Smooth muscle cell (in vitro differentiated cells): Measurements from ENCODE around the gene ZFYVE9. TPM values are rescaled to one million over a fixed set of nuclear protein-coding genes. Genes with fewer than 3 reads are reported as not detected.

Experiments
- DNase-seq: peaks from one replicate; lab custom pipeline; 2025; ENCODE audit not compliant: unreplicated experiment; lab: John Stamatoyannopoulos, UW
- H2AFZ ChIP-seq: fragments of 200-600 bp; sonication (generic); 2 replicates; pipeline ENCODE4 v1.6.0; 2016; ENCODE audit warnings: antibody characterized with exemption, low read depth, mild to moderate bottlenecking
- H3F3A ChIP-seq: fragments of 200-600 bp; sonication (generic); 2 replicates; pipeline ENCODE4 v1.6.0; 2017; ENCODE audit warnings: antibody characterized with exemption, low read depth
- H3K27ac ChIP-seq: fragments of 200-600 bp; sonication (generic); 2 replicates; pipeline ENCODE4 v1.5.1; 2016; ENCODE audit warnings: low read depth, mild to moderate bottlenecking
- H3K27me3 ChIP-seq: fragments of 200-600 bp; sonication (generic); 2 replicates; pipeline ENCODE4 v1.6.1; 2016; ENCODE audit warnings: low read depth, mild to moderate bottlenecking
- H3K36me3 ChIP-seq: fragments of 200-600 bp; sonication (generic); 2 replicates; pipeline ENCODE4 v1.5.1; 2016; ENCODE audit warnings: low read depth
- H3K4me1 ChIP-seq: fragments of 200-600 bp; sonication (generic); 2 replicates; pipeline ENCODE4 v1.5.1; 2016; ENCODE audit warnings: low read depth
- H3K4me2 ChIP-seq: fragments of 200-600 bp; sonication (generic); 2 replicates; pipeline ENCODE4 v1.6.0; 2016; ENCODE audit warnings: mild to moderate bottlenecking
- H3K4me3 ChIP-seq: fragments of 200-600 bp; sonication (generic); 2 replicates; pipeline ENCODE4 v1.5.1; 2016; ENCODE audit warnings: mild to moderate bottlenecking
- H3K79me2 ChIP-seq: fragments of 200-600 bp; sonication (generic); 2 replicates; pipeline ENCODE4 v1.6.0; 2016; ENCODE audit warnings: low read depth, mild to moderate bottlenecking
- H3K9ac ChIP-seq: fragments of 200-600 bp; sonication (generic); 2 replicates; pipeline ENCODE4 v1.6.0; 2016; ENCODE audit warnings: low read depth
- H3K9me3 ChIP-seq: fragments of 200-600 bp; sonication (generic); replicated peaks from 2 replicates; pipeline ENCODE4 v1.5.1; 2016; ENCODE audit warnings: low read depth
- H4K20me1 ChIP-seq: fragments of 200-600 bp; sonication (generic); 2 replicates; pipeline ENCODE4 v1.6.0; 2016; ENCODE audit warnings: low read depth
- WGBS: methylation state at CpG from one replicate; pipeline ENCODE4 v1.1.7; 2016; ENCODE audit warnings: low lambda C conversion rate; 5-methylcytosine and 5-hydroxymethylcytosine counted together
- polyA plus RNA-seq: library from polyadenylated mRNA; unstranded; fragments of >200 nt; fragmentation: Nextera tagmentation; extraction: Ambion mirVana; gene quantifications from 2 replicates; pipeline ENCODE4 v1.2.1, GENCODE V29; 2016
- total RNA-seq: library from RNA; depleted of rRNA; stranded (reverse); fragments of >200 nt; gene quantifications from 2 replicates; pipeline ENCODE4 v1.2.3, GENCODE V29; 2014
- TF ChIP-seq, protein P1 (sequence below): fragments of 200-600 bp; sonication (generic); IDR thresholded peaks from 2 replicates; pipeline ENCODE4 v1.5.1; 2017; ENCODE audit warnings: borderline replicate concordance, mild to moderate bottlenecking, antibody characterized with exemption; ENCODE audit not compliant: insufficient read depth, poor library complexity, severe bottlenecking

The ZFYVE9 gene
- total and polyA plus RNA-seq, 2 experiments from 2014 or later, result 2.7 to 19.1 TPM

DNA sequence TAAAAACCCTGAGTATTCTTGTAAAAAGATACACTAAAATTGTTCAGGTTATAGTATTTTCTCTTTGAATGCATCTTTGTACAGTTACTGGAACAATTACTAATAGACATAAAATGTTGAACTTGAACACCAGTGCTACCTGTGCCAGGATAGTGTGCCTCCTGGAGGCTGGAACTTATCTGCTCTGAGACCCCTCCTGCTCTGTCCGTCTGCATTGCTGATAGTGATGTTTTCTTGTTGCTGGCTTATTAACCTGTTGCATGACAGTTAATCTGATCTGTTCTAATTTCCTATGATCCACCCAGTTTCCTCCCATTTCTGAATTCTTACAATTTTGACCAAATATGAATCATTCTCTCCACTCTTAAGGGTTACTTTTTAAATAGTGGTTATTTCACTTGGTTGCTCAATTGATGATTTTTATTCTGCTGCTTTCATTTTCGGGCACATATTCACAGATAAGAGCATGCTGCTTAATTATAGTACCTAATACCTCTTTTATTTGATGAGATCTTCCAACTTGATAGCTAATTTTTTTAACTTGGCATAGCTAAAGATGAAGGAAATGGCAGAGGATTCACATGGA lies 122.7 kb downstream of the ZFYVE9 start:
- no peak overlapping the region for H3K4me3 ChIP-seq
- TF ChIP-seq, protein P1, sequence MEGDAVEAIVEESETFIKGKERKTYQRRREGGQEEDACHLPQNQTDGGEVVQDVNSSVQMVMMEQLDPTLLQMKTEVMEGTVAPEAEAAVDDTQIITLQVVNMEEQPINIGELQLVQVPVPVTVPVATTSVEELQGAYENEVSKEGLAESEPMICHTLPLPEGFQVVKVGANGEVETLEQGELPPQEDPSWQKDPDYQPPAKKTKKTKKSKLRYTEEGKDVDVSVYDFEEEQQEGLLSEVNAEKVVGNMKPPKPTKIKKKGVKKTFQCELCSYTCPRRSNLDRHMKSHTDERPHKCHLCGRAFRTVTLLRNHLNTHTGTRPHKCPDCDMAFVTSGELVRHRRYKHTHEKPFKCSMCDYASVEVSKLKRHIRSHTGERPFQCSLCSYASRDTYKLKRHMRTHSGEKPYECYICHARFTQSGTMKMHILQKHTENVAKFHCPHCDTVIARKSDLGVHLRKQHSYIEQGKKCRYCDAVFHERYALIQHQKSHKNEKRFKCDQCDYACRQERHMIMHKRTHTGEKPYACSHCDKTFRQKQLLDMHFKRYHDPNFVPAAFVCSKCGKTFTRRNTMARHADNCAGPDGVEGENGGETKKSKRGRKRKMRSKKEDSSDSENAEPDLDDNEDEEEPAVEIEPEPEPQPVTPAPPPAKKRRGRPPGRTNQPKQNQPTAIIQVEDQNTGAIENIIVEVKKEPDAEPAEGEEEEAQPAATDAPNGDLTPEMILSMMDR, result no peak
- no peaks in the 10 kb centered on the region for H3K79me2 ChIP-seq
- peaks cover 8% of the 10 kb centered on the region for H3K4me1 ChIP-seq
- peaks cover 3% of the 10 kb centered on the region for H4K20me1 ChIP-seq
- no peaks in the 10 kb centered on the region for H3K27me3 ChIP-seq
- no peak overlapping the region for H3K4me2 ChIP-seq
- no peaks in the 10 kb centered on the region for H3K36me3 ChIP-seq
- WGBS, result 86% methylated on average over 2 of the region's 2 CpGs
- no peak for DNase-seq
- H3K9ac ChIP-seq, result no peak overlapping the region
- no peaks in the 10 kb centered on the region for H3K9me3 ChIP-seq
- H2AFZ ChIP-seq, result no peak overlapping the region
- no peak overlapping the region for H3K27ac ChIP-seq
- H3F3A ChIP-seq, result no peaks in the 10 kb centered on the region

DNA sequence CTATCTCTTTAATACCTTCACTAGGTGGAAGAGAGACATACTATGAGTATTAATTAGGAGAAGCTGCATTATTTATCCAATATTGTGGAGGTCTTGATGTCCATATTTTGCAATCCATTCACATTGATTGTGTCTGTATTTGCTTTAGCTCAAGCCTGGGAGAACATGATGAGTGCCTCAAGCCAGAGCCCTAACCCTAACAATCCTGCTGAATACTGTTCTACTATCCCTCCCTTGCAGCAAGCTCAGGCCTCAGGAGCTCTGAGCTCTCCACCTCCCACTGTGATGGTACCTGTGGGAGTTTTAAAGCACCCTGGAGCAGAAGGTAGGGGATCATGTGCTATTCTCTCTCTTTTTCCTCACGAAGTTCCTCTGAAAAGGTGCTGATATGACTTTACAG lies 124.6 kb downstream of the ZFYVE9 start:
- H3K27ac ChIP-seq, result no peak overlapping the region
- H3K4me2 ChIP-seq, result no peak overlapping the region
- H3K27me3 ChIP-seq, result no peaks in the 10 kb centered on the region
- no peak overlapping the region for H2AFZ ChIP-seq
- H3K9me3 ChIP-seq, result no peaks in the 10 kb centered on the region
- peaks cover 3% of the 10 kb centered on the region for H4K20me1 ChIP-seq
- no peak for DNase-seq
- WGBS, result 77% methylated on average over 1 of the region's 1 CpG
- peaks cover 8% of the 10 kb centered on the region for H3K4me1 ChIP-seq
- H3K9ac ChIP-seq, result no peak overlapping the region
- no peaks in the 10 kb centered on the region for H3F3A ChIP-seq
- H3K79me2 ChIP-seq, result no peaks in the 10 kb centered on the region
- TF ChIP-seq, protein P1, result no peak
- H3K4me3 ChIP-seq, result no peak overlapping the region
- H3K36me3 ChIP-seq, result no peaks in the 10 kb centered on the region

DNA sequence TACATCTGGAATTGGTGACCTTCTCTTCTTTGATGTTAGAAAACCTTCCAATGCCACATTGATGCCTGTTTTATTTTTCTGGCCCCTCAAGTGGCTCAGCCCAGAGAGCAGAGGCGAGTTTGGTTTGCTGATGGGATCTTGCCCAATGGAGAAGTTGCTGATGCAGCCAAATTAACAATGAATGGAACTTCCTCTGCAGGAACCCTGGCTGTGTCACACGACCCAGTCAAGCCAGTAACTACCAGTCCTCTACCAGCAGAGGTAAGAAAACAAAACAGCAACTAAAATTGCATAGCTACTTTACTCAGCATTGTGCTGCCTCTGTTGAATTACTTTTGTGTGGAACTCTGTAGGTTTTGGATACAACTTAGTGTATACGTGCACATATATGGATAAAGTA lies 126.5 kb downstream of the ZFYVE9 start:
- Histone ChIP-seq H3K79me2 (no peaks in the 10 kb centered on the region), H3K4me2 (no peak overlapping the region), H3K27ac (no peak overlapping the region), H3K36me3 (no peaks in the 10 kb centered on the region), H4K20me1 (no peaks in the 10 kb centered on the region), H3K4me1 (peaks cover 8% of the 10 kb centered on the region), H3K9me3 (no peaks in the 10 kb centered on the region), H3K4me3 (no peak overlapping the region), H2AFZ (no peak overlapping the region), H3K9ac (no peak overlapping the region), H3F3A (no peaks in the 10 kb centered on the region), H3K27me3 (no peaks in the 10 kb centered on the region)
- DNase-seq, result no peak
- TF ChIP-seq, protein P1, result no peak
- WGBS, result 70% methylated on average over 3 of the region's 3 CpGs

DNA sequence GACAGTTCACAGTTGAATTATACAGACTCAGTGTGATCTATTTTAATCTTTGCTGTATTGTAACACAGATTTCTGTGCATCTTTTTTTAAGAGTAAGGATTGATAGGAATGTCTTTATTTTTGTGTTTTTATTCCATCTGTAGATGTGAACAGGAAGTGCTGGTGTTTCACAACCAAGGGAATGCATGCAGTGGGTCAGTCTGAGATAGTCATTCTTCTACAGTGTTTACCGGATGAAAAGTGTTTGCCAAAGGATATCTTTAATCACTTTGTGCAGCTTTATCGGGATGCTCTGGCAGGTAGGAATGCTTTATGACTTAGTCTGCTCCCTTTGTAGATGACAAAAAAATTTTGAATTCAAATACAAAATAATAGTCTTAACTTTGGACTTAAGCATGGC lies 139.6 kb downstream of the ZFYVE9 start:
- Histone ChIP-seq H4K20me1 (no peaks in the 10 kb centered on the region), H3K36me3 (no peaks in the 10 kb centered on the region), H3K27me3 (no peaks in the 10 kb centered on the region), H3F3A (no peaks in the 10 kb centered on the region), H3K79me2 (no peaks in the 10 kb centered on the region), H2AFZ (no peak overlapping the region), H3K27ac (no peak overlapping the region), H3K9ac (no peak overlapping the region), H3K9me3 (no peaks in the 10 kb centered on the region), H3K4me3 (no peak overlapping the region), H3K4me1 (no peaks in the 10 kb centered on the region), H3K4me2 (no peak overlapping the region)
- 90% methylated on average over 2 of the region's 2 CpGs for WGBS
- TF ChIP-seq, protein P1, result no peak
- no peak for DNase-seq
